Endothelial cell of umbilical vein (primary cell): ENCODE measurements around the gene CRAT. TPM values are rescaled to one million over a fixed set of nuclear protein-coding genes. Genes with fewer than 3 reads are reported as not detected.
A peak's percentile ranks its signal among the peaks of the same experiment; 100 is the strongest.

Experiments used
- Bru-seq: library from RNA; stranded (reverse); fragments of 400-500 nt; gene quantifications from one replicate; lab custom pipeline; 2021; lab: Mats Ljungman, UMichigan
- BruChase-seq, 2 experiments: library from RNA; stranded (reverse); fragments of 400-500 nt; gene quantifications; one replicate each; lab custom pipeline; 2021; lab: Mats Ljungman, UMichigan
- BruUV-seq: library from RNA; stranded (reverse); fragments of 400-500 nt; replicated peaks from 2 replicates; lab custom pipeline; 2021; lab: Mats Ljungman, UMichigan
- CTCF ChIA-PET: fragments of 300-600, 350-600 bp; sonication (Branson Sonifier 250); formaldehyde crosslinking; loops from one replicate; lab custom pipeline; 2021; ENCODE audit warnings: antibody characterized with exemption, inconsistent platforms; lab: Charles Lee
- POLR2A ChIA-PET: fragments of 300-600, 350-600 bp; sonication (Branson Sonifier 250); formaldehyde crosslinking; loops from one replicate; lab custom pipeline; 2021; ENCODE audit warnings: antibody characterized with exemption, inconsistent platforms; lab: Charles Lee
- DNase-seq: peaks from one replicate; pipeline ENCODE4 v3.0.0-alpha.2; 2011; ENCODE audit warnings: low read depth, low spot score
- FAIRE-seq: peaks from 2 replicates; lab custom pipeline; 2011; peaks lifted over from hg19 to GRCh38; lab: Jason Lieb, UNC
- H2AFZ ChIP-seq: 2 replicates; pipeline ENCODE4 v1.6.0; 2012; ENCODE audit warnings: low read depth, low read length, control low read depth, inconsistent platforms
- H3K27ac ChIP-seq: 2 replicates; pipeline ENCODE4 v1.5.1; 2011; ENCODE audit warnings: low read depth, mild to moderate bottlenecking, control low read depth, low read length, moderate library complexity; ENCODE audit not compliant: insufficient read depth
- H3K27me3 ChIP-seq, 2 experiments: 2 replicates each; pipeline versions ENCODE4 v1.6.0 to v1.6.1; 2011; ENCODE audit warnings: low read length in 2 of 2, mixed read lengths in 1 of 2; ENCODE audit not compliant: control insufficient read depth in 2 of 2, insufficient read depth in 2 of 2
- H3K36me3 ChIP-seq, 2 experiments: 2 replicates in 1 of 2; 3 replicates in 1 of 2; pipeline ENCODE4 v1.5.1; 2011; ENCODE audit warnings: low read length in 2 of 2, mild to moderate bottlenecking in 1 of 2, moderate library complexity in 1 of 2; ENCODE audit not compliant: control insufficient read depth in 2 of 2, insufficient read depth in 2 of 2; ENCODE audit errors: extremely low read depth in 1 of 2
- H3K4me1 ChIP-seq: 3 replicates; pipeline ENCODE4 v1.5.1; 2011; ENCODE audit warnings: mild to moderate bottlenecking, low read length; ENCODE audit not compliant: control insufficient read depth, insufficient read depth; ENCODE audit errors: extremely low read depth
- H3K4me2 ChIP-seq: 2 replicates; pipeline ENCODE4 v1.6.1; 2011; ENCODE audit warnings: low read length, control low read depth, mixed read lengths; ENCODE audit not compliant: insufficient read depth
- H3K4me3 ChIP-seq, 3 experiments: fragments of 200-600 bp in 1 of 3; sonication (generic), shearing (Covaris generic) in 1 of 3; replicated peaks in 1 of 3; 2 replicates each; pipeline ENCODE4 v1.5.1; 2011 to 2016; ENCODE audit warnings: control low read depth in 3 of 3, low read length in 3 of 3, mild to moderate bottlenecking in 2 of 3, inconsistent platforms in 1 of 3, low read depth in 1 of 3, moderate library complexity in 1 of 3; ENCODE audit not compliant: insufficient read depth in 1 of 3
- H3K79me2 ChIP-seq: 2 replicates; pipeline ENCODE4 v1.6.0; 2012; ENCODE audit warnings: low read length, inconsistent platforms; ENCODE audit not compliant: control insufficient read depth, insufficient read depth
- H3K9ac ChIP-seq: replicated peaks from 2 replicates; pipeline ENCODE3; 2011; ENCODE audit warnings: low read length, control low read depth; ENCODE audit not compliant: insufficient read depth; ENCODE audit errors: extremely low read depth
- H3K9me1 ChIP-seq: replicated peaks from 3 replicates; pipeline ENCODE4 v1.6.0; 2011; ENCODE audit warnings: mild to moderate bottlenecking, low read length; ENCODE audit not compliant: control insufficient read depth, insufficient read depth; ENCODE audit errors: extremely low read depth
- H3K9me3 ChIP-seq: replicated peaks from 2 replicates; pipeline ENCODE4 v1.5.1; 2012; ENCODE audit warnings: low read length, inconsistent platforms; ENCODE audit not compliant: control insufficient read depth, insufficient read depth
- H4K20me1 ChIP-seq: replicated peaks from 2 replicates; pipeline ENCODE3; 2011; ENCODE audit warnings: mild to moderate bottlenecking, low read length; ENCODE audit not compliant: control insufficient read depth, insufficient read depth; ENCODE audit errors: extremely low read depth
- CTCF ChIP-seq, 2 donors: IDR thresholded peaks; 1 replicate in 1 of 2; 2 replicates in 1 of 2; pipeline ENCODE4 v1.5.1; 2011; ENCODE audit warnings: low read length in 2 of 2, mild to moderate bottlenecking in 2 of 2, moderate library complexity in 2 of 2, control low read depth in 1 of 2, inconsistent platforms in 1 of 2, low read depth in 1 of 2; ENCODE audit not compliant: insufficient read depth in 1 of 2; ENCODE audit errors: extremely low read depth in 1 of 2
- GATA2 ChIP-seq: IDR thresholded peaks from 2 replicates; pipeline ENCODE4 v1.7.0; 2011; ENCODE audit warnings: low read depth, mild to moderate bottlenecking, moderate library complexity, mixed read lengths, low read length; ENCODE audit not compliant: insufficient read length, insufficient read depth
- MAX ChIP-seq: IDR thresholded peaks from 2 replicates; pipeline ENCODE4 v1.6.1; 2011; ENCODE audit not compliant: insufficient read depth, insufficient read length
- POLR2A ChIP-seq: IDR thresholded peaks from 2 replicates; pipeline ENCODE4 v1.6.1; 2012; ENCODE audit warnings: low read depth, mild to moderate bottlenecking, control low read depth, low read length
- POLR2AphosphoS5 ChIP-seq: IDR thresholded peaks from 2 replicates; pipeline ENCODE4 v1.6.1; 2012; ENCODE audit warnings: low read depth, mild to moderate bottlenecking, control low read depth, low read length, moderate library complexity; ENCODE audit not compliant: insufficient read depth
- dilution Hi-C: fragments of 300-500 bp; cut with MboI; formaldehyde crosslinking; loops from one replicate; pipeline ENCODE4 v1.15.0; 2019; ENCODE audit warnings: low sequenced_read_pairs; ENCODE audit not compliant: extremely low pct_ligation_motif_present
- intact Hi-C: fragments of 100-400 bp; cut with micrococcal nuclease; formaldehyde crosslinking; loops from one replicate; pipeline ENCODE4 v1.10.0; 2022
- long read RNA-seq: library from polyadenylated mRNA; stranded (forward); transcript quantifications from one replicate; pipeline ENCODE4 v2.0.0, GENCODE V29; 2021
- polyA minus RNA-seq, 3 experiments: library from RNA; depleted of rRNA, polyadenylated mRNA; stranded (reverse); fragments of >200 nt; gene quantifications; 1 replicate in 1 of 3; 2 replicates in 2 of 3; pipeline ENCODE4 v1.2.3, GENCODE V29; 2011
- polyA plus RNA-seq, 4 experiments: library from polyadenylated mRNA; depleted of rRNA in 3 of 4; stranded (reverse) in 3 of 4; unstranded in 1 of 4; fragments of >200 nt; gene quantifications; 2 replicates each; pipeline versions ENCODE4 v1.2.1 to v1.2.3, GENCODE V29; 2011 to 2012; ENCODE audit warnings: missing spikeins in 1 of 4
- total RNA-seq: library from RNA; stranded (reverse); gene quantifications from 2 replicates; pipeline ENCODE4 v1.2.3, GENCODE V29; 2021

The CRAT gene
- total RNA-seq, result 34.2 and 36.8 TPM in 2 replicates
- polyA plus RNA-seq, result 55.3 and 65.2 TPM in 2 replicates
- 37.7 and 41.6 TPM in 2 replicates for polyA plus RNA-seq (2011; cell fraction: cytosol; rRNA removed)
- polyA plus RNA-seq (2011; cell fraction: nucleus; rRNA removed), result 46.0 and 52.0 TPM in 2 replicates
- polyA plus RNA-seq (2012), result 38.0 and 54.5 TPM in 2 replicates
- 34.7 and 36.8 TPM in 2 replicates for polyA minus RNA-seq
- polyA minus RNA-seq (2011; cell fraction: cytosol; rRNA and poly(A)+ RNA removed), result 3.8 TPM
- polyA minus RNA-seq (2011; cell fraction: nucleus; rRNA and poly(A)+ RNA removed), result 9.4 and 12.8 TPM in 2 replicates
- percentile 42 among the genes with signal in this experiment for Bru-seq, nascent RNA
- percentile 59 among the genes with signal in this experiment for BruChase-seq, experiment 1, labeled RNA remaining after a 6-hour chase
- percentile 57 among the genes with signal in this experiment for BruChase-seq, experiment 2, labeled RNA remaining after a 2-hour chase
- long read RNA-seq, transcript CRAT-201 (14 exons, 2,763 nt), result major isoform, 29 of 81 reads
- long read RNA-seq, transcript CRAT-207 (15 exons, 2,253 nt), result minor isoform, 18 of 81 reads
- long read RNA-seq, partial matches to known transcripts, result 18 of 81 reads
- long read RNA-seq, other reads (novel, unspliced or antisense), result 14 of 81 reads

GRCh38 chr9:129110740-129111527 is at the start of gene CRAT, which contains the start of gene PTPA:
Gene CRAT (minus strand): TSS chr9:129110793. CDS start chr9:129110509, 284 bp downstream.
Gene PTPA (plus strand): TSS chr9:129111415. CDS start chr9:129111601, 186 bp downstream.
- no TSS peak for BruUV-seq
- Histone ChIP-seq H3K9me3 (no peaks in the 10 kb centered on the region), H3K9ac (peak within 1 kb of the TSS; percentile 64), H3K36me3 (peaks cover 3% of the 10 kb centered on the region in 2 experiments), H3K4me2 (peak within 1 kb of the TSS; percentile 76), H3K79me2 (peaks cover 31% of the 10 kb centered on the region), H2AFZ (peak within 1 kb of the TSS; percentile 94), H3K4me1 (peaks cover 10% of the 10 kb centered on the region), H3K9me1 (no peaks in the 10 kb centered on the region), H3K27me3 (no peaks in the 10 kb centered on the region), H3K27ac (peak within 1 kb of the TSS; percentile 61), H3K4me3 (peak within 1 kb of the TSS; percentile 66 to 97 (median 85)), H4K20me1 (no peaks in the 10 kb centered on the region)
- DNase-seq (peak; percentile 91), FAIRE-seq (peak; percentile 94)
- dilution Hi-C loops, result no loop called here
- intact Hi-C loops, result loop anchor here (1.0 kb wide), 1 partner anchor 30 kb away; the partner anchor contains the start of gene DOLPP1
- CTCF ChIA-PET, result interaction anchor here (0.7 to 3.7 kb wide), 4 partner anchors 21 to 618 kb away, joined by 3 to 8 read pairs (median 5); no protein-coding TSS in a partner anchor
- peak; percentile 82 for TF ChIP-seq POLR2AphosphoS5
- TF ChIP-seq CTCF (IDR thresholded peaks at IDR 0.05; ENCODE audit: extremely low read depth in 1 of 2, insufficient read depth in 1 of 2, low read depth in 1 of 2, low read length in 2 of 2), result no peak
- TF ChIP-seq MAX, result no peak
- no peak for TF ChIP-seq GATA2
- TF ChIP-seq POLR2A, result peak; percentile 96
- POLR2A ChIA-PET, result interaction anchor here (0.5 to 1.1 kb wide), 2 partner anchors 18 to 89 kb away, joined by 3 to 4 read pairs; no protein-coding TSS in a partner anchor
